Adipose tissue (tissue), 3 donors: ENCODE data around the gene RXRA. TPM values are rescaled to one million over a fixed set of nuclear protein-coding genes. Genes with fewer than 3 reads are reported as not detected.
A peak's percentile ranks its signal among the peaks of the same experiment; 100 is the strongest.

Experiments
- H3K27ac ChIP-seq: one replicate; pipeline ENCODE4 v1.5.1; 2013; ENCODE audit warnings: low read depth, low read length
- WGBS, 3 donors: extraction: QIAGEN DNeasy Blood & Tissue Kit; methylation state at CpG; one replicate each; pipeline ENCODE4 v1.1.7; 2013; 5-methylcytosine and 5-hydroxymethylcytosine counted together
- polyA plus RNA-seq, 3 donors: library from polyadenylated mRNA; stranded (reverse); fragments of 200-250 nt; gene quantifications; one replicate each; pipeline ENCODE4 v1.2.3, GENCODE V29; 2013
- donor health status: healthy with polysubstance abuse.
- donor health status: Bipolar disorder and iron deficiency.
- donor health status: healthy.

The RXRA gene
- polyA plus RNA-seq, 3 donors = 30.9 to 114 (median 69.4) TPM

GRCh38 chr9:134319306-134320125 lies 6.7 kb upstream of the RXRA start:
- H3K27ac ChIP-seq = no peak overlapping the region
- WGBS, 3 donors = 81 to 92% (median 92%) methylated on average over 24 of the region's 24 CpGs

GRCh38 chr9:134320126-134320867 lies 6.0 kb upstream of the RXRA start:
- WGBS, 3 donors = 80 to 88% (median 88%) methylated on average over 22 of the region's 22 CpGs

GRCh38 chr9:134320868-134321471 lies 5.3 kb upstream of the RXRA start:
- WGBS, 3 donors = 61 to 76% (median 68%) methylated on average over 22 of the region's 22 CpGs
- no peak overlapping the region for H3K27ac ChIP-seq

More at GRCh38 chr9:134320126-134320867, 6.0 kb upstream of the RXRA start:
- no peak overlapping the region for H3K27ac ChIP-seq

GRCh38 chr9:134321531-134321930 lies 4.7 kb upstream of the RXRA start:
- H3K27ac ChIP-seq = no peak overlapping the region
- WGBS, 3 donors = 80 to 83% (median 80%) methylated on average over 10 of the region's 10 CpGs

GRCh38 chr9:134321946-134322741 lies 4.1 kb upstream of the RXRA start:
- H3K27ac ChIP-seq = no peak overlapping the region
- WGBS, 3 donors = 83 to 94% (median 93%) methylated on average over 19 of the region's 19 CpGs

GRCh38 chr9:134322781-134323241 lies 3.4 kb upstream of the RXRA start:
- WGBS, 3 donors = 92 to 96% (median 93%) methylated on average over 7 of the region's 7 CpGs
- no peak overlapping the region for H3K27ac ChIP-seq

- H3K27ac ChIP-seq = no peak overlapping the region
- 61 to 66% (median 66%) methylated on average over 18 to 20 of the region's 20 CpGs for WGBS, 3 donors
These were observed 2.4 kb upstream of the RXRA start for GRCh38 chr9:134323741-134324358.

- H3K27ac ChIP-seq = no peak overlapping the region
- 69 to 87% (median 71%) methylated on average over 17 of the region's 17 CpGs for WGBS, 3 donors
These were observed 1.7 kb upstream of the RXRA start for GRCh38 chr9:134324359-134325095.

- no peak overlapping the region for H3K27ac ChIP-seq
- 5 to 7% (median 6%) methylated on average over 59 to 63 of the region's 63 CpGs for WGBS, 3 donors
These were observed 1.0 kb upstream of the RXRA start for GRCh38 chr9:134325096-134325812.

GRCh38 chr9:134326724-134327601 lies 708 bp downstream of the RXRA start:
- H3K27ac ChIP-seq = no peak overlapping the region
- 1 to 2% (median 1%) methylated on average over 28 to 83 of the region's 83 CpGs for WGBS, 3 donors

- WGBS, 3 donors = 24 to 49% (median 41%) methylated on average over 10 of the region's 10 CpGs
These were observed 1.5 kb downstream of the RXRA start for GRCh38 chr9:134327671-134328231.

GRCh38 chr9:134328341-134328840 lies 2.1 kb downstream of the RXRA start:
- WGBS, 3 donors = 23 to 45% (median 39%) methylated on average over 16 of the region's 16 CpGs
- H3K27ac ChIP-seq = peak overlapping the region; percentile 31

More at GRCh38 chr9:134327671-134328231, 1.5 kb downstream of the RXRA start:
- no peak overlapping the region for H3K27ac ChIP-seq

- 17 to 47% (median 38%) methylated on average over 30 to 31 of the region's 31 CpGs for WGBS, 3 donors
- H3K27ac ChIP-seq = peak overlapping the region; percentile 31
These were observed 2.8 kb downstream of the RXRA start for GRCh38 chr9:134328841-134329575.

- H3K27ac ChIP-seq = no peak overlapping the region
- 24 to 58% (median 58%) methylated on average over 7 of the region's 7 CpGs for WGBS, 3 donors
These were observed 3.3 kb downstream of the RXRA start for GRCh38 chr9:134329576-134329855.

GRCh38 chr9:134329886-134330285 lies 3.6 kb downstream of the RXRA start:
- no peak overlapping the region for H3K27ac ChIP-seq
- WGBS, 3 donors = 34 to 53% (median 44%) methylated on average over 5 of the region's 5 CpGs
